Thyroid gland (tissue), 4 donors: ENCODE results near the gene SYTL4.

ENCODE experiments used
- CTCF ChIP-seq, 6 experiments: fragments of 200-600 bp in 3 of 6; fragments of 450-650 bp in 3 of 6; sonication (generic) in 3 of 6; IDR thresholded peaks; one replicate each; pipeline ENCODE4 v1.5.1; 2016 to 2019; ENCODE audit warnings: antibody characterized with exemption in 6 of 6, mild to moderate bottlenecking in 2 of 6, inconsistent platforms in 1 of 6, moderate library complexity in 1 of 6
- POLR2A ChIP-seq, 2 donors: fragments of 450-650 bp; IDR thresholded peaks; one replicate each; pipeline ENCODE4 v1.6.1; 2017; ENCODE audit warnings: antibody characterized with exemption in 2 of 2, mild to moderate bottlenecking in 2 of 2, moderate library complexity in 1 of 2

- TF ChIP-seq CTCF (IDR thresholded peaks at IDR 0.05) = no peak
- no peak for TF ChIP-seq POLR2A (IDR thresholded peaks at IDR 0.05)
Measured at GRCh38 chrX:100647739-100648138, 84.2 kb downstream of the SYTL4 start.
